NCI-H2196 treated with DMSO at 0.1 percent for 48 hours (cell line): ENCODE measurements around the gene MS4A15.
"Not testable (repeated sequence)": the region's sequence is repeated elsewhere in the genome, so short reads cannot be mapped to it uniquely, and the experiment has no call there.

Experiments used
- DNase-seq: peaks from one replicate; lab custom pipeline; 2025; ENCODE audit not compliant: unreplicated experiment; lab: John Stamatoyannopoulos, UW

Gene MS4A15

GRCh38 chr11:60753309-60753708, 3.4 kb upstream of the MS4A15 start:
- no peak for DNase-seq

GRCh38 chr11:60754887-60755286, 1.8 kb upstream of the MS4A15 start:
- DNase-seq: no peak

GRCh38 chr11:60757231-60757800, 649 bp downstream of the MS4A15 start:
- no peak for DNase-seq

GRCh38 chr11:60758671-60759070, 2.0 kb downstream of the MS4A15 start:
- DNase-seq: not testable (repeated sequence)

- DNase-seq: not testable (repeated sequence)
These were observed 3.0 kb downstream of the MS4A15 start for GRCh38 chr11:60759438-60760225.

GRCh38 chr11:60761436-60762190, 4.9 kb downstream of the MS4A15 start:
- DNase-seq: no peak

- no peak for DNase-seq
These were observed 6.4 kb downstream of the MS4A15 start for GRCh38 chr11:60762851-60763691.

- DNase-seq: no peak
These were observed 7.2 kb downstream of the MS4A15 start for GRCh38 chr11:60763692-60764369.

- DNase-seq: no peak
These were observed 8.2 kb downstream of the MS4A15 start for GRCh38 chr11:60764879-60765278.

- DNase-seq: no peak
These were observed 8.7 kb downstream of the MS4A15 start for GRCh38 chr11:60765355-60765754.

GRCh38 chr11:60766547-60766946, 9.9 kb downstream of the MS4A15 start:
- no peak for DNase-seq

GRCh38 chr11:60767388-60767811, 10.7 kb downstream of the MS4A15 start:
- no peak for DNase-seq

- no peak for DNase-seq
These were observed 11.5 kb downstream of the MS4A15 start for GRCh38 chr11:60768202-60768601.

GRCh38 chr11:60769273-60769672, 12.6 kb downstream of the MS4A15 start:
- no peak for DNase-seq

GRCh38 chr11:60769811-60770210, 13.1 kb downstream of the MS4A15 start:
- DNase-seq: no peak

- DNase-seq: no peak
These were observed 14.5 kb downstream of the MS4A15 start for GRCh38 chr11:60771146-60771545.

- no peak for DNase-seq
These were observed 15.3 kb downstream of the MS4A15 start for GRCh38 chr11:60771879-60772525.

GRCh38 chr11:60772666-60773065, 16.0 kb downstream of the MS4A15 start:
- DNase-seq: no peak

- DNase-seq: no peak
These were observed 18.1 kb downstream of the MS4A15 start for GRCh38 chr11:60774726-60775125.

GRCh38 chr11:60775420-60775961, 18.8 kb downstream of the MS4A15 start:
- DNase-seq: peak; percentile 78
